H1 (cell line): ENCODE data around the gene CD164L2. TPM values are rescaled to one million over a fixed set of nuclear protein-coding genes. Genes with fewer than 3 reads are reported as not detected.

Experiments
- CTCF ChIA-PET: fragments of 300-600 bp; sonication (Branson Sonifier 250); formaldehyde crosslinking; loops from one replicate; lab custom pipeline; 2021; ENCODE audit not compliant: partially characterized antibody; lab: Charles Lee
- POLR2A ChIA-PET: fragments of 300-600 bp; sonication (Branson Sonifier 250); formaldehyde crosslinking; loops from one replicate; lab custom pipeline; 2021; ENCODE audit warnings: inconsistent platforms; ENCODE audit not compliant: partially characterized antibody; lab: Charles Lee
- DNase-seq, 2 experiments: peaks; one replicate each; pipeline versions ENCODE4 v3.0.0 to v3.0.0-alpha.2; 2010 to 2022; ENCODE audit warnings: low spot score in 2 of 2, low read depth in 1 of 2, mixed read lengths in 1 of 2
- FAIRE-seq: peaks from 2 replicates; lab custom pipeline; 2011; peaks lifted over from hg19 to GRCh38; lab: Jason Lieb, UNC
- H2AFZ ChIP-seq: 2 replicates; pipeline ENCODE4 v1.8.1; 2012; ENCODE audit warnings: low read length, inconsistent platforms
- H2AK5ac ChIP-seq: 2 replicates; pipeline ENCODE4 v1.6.1; 2013; ENCODE audit warnings: low read depth, low read length
- H2BK120ac ChIP-seq: replicated peaks from 2 replicates; pipeline ENCODE3; 2013; ENCODE audit warnings: low read depth, low read length, inconsistent platforms
- H2BK12ac ChIP-seq: 2 replicates; pipeline ENCODE4 v1.6.1; 2013; ENCODE audit warnings: low read depth, low read length
- H2BK15ac ChIP-seq: 2 replicates; pipeline ENCODE4 v1.6.1; 2013; ENCODE audit warnings: low read length
- H2BK20ac ChIP-seq: 2 replicates; pipeline ENCODE4 v1.6.1; 2013; ENCODE audit warnings: low read length
- H2BK5ac ChIP-seq: 2 replicates; pipeline ENCODE4 v1.6.1; 2013; ENCODE audit warnings: low read depth, low read length
- H3K14ac ChIP-seq: 2 replicates; pipeline ENCODE4 v1.6.1; 2013; ENCODE audit warnings: inconsistent platforms; ENCODE audit not compliant: insufficient read length
- H3K18ac ChIP-seq: 2 replicates; pipeline ENCODE4 v1.6.1; 2013; ENCODE audit warnings: low read length; ENCODE audit errors: extremely low read depth
- H3K23ac ChIP-seq: 2 replicates; pipeline ENCODE4 v1.6.1; 2013; ENCODE audit warnings: inconsistent platforms; ENCODE audit not compliant: insufficient read length
- H3K23me2 ChIP-seq: 2 replicates; pipeline ENCODE4 v1.6.1; 2013; ENCODE audit warnings: low read depth, low read length
- H3K27ac ChIP-seq: 2 replicates; pipeline ENCODE4 v1.6.1; 2011; ENCODE audit warnings: low read depth, low read length, inconsistent platforms
- H3K27me3 ChIP-seq, 4 experiments: replicated peaks in 1 of 4; 1 replicate in 1 of 4; 2 replicates in 3 of 4; pipeline versions ENCODE4 v1.6.1 to v1.8.1; 2011 to 2013; ENCODE audit warnings: low read length in 3 of 4, mild to moderate bottlenecking in 3 of 4, inconsistent platforms in 2 of 4, mixed read lengths in 2 of 4, moderate library complexity in 1 of 4; ENCODE audit not compliant: control insufficient read depth in 3 of 4, insufficient read depth in 3 of 4; ENCODE audit errors: extremely low read depth in 1 of 4
- H3K36me3 ChIP-seq, 4 experiments: 2 replicates each; pipeline versions ENCODE4 v1.6.1 to v1.8.1; 2011 to 2013; ENCODE audit warnings: mild to moderate bottlenecking in 4 of 4, low read length in 3 of 4, moderate library complexity in 2 of 4, control low read depth in 1 of 4, inconsistent platforms in 1 of 4; ENCODE audit not compliant: insufficient read depth in 4 of 4, control insufficient read depth in 2 of 4
- H3K4ac ChIP-seq: replicated peaks from 2 replicates; pipeline ENCODE3; 2013; ENCODE audit warnings: low read length, low read depth, mixed read lengths, inconsistent platforms; ENCODE audit not compliant: insufficient read length
- H3K4me1 ChIP-seq, 4 experiments: replicated peaks in 1 of 4; 1 replicate in 1 of 4; 2 replicates in 3 of 4; pipeline versions ENCODE4 v1.6.1 to v1.8.1; 2011 to 2013; ENCODE audit warnings: low read length in 3 of 4, inconsistent platforms in 2 of 4, mixed read lengths in 1 of 4; ENCODE audit not compliant: insufficient read depth in 4 of 4, control insufficient read depth in 3 of 4
- H3K4me2 ChIP-seq, 2 experiments: 2 replicates each; pipeline versions ENCODE4 v1.6.1 to v1.8.1; 2011 to 2013; ENCODE audit warnings: low read depth in 2 of 2, low read length in 2 of 2, control low read depth in 1 of 2, inconsistent platforms in 1 of 2, mild to moderate bottlenecking in 1 of 2; ENCODE audit not compliant: insufficient read depth in 1 of 2
- H3K4me3 ChIP-seq, 4 experiments: fragments of 200-600, 300-600 bp in 1 of 4; sonication (generic), shearing (Covaris generic), sonication (Bioruptor Twin) in 1 of 4; 2 replicates each; pipeline versions ENCODE4 v1.5.1 to v1.8.1; 2011 to 2016; ENCODE audit warnings: low read length in 4 of 4, low read depth in 3 of 4, control low read depth in 2 of 4, inconsistent platforms in 2 of 4, mild to moderate bottlenecking in 2 of 4, mixed read lengths in 1 of 4, moderate library complexity in 1 of 4; ENCODE audit not compliant: insufficient read depth in 2 of 4; ENCODE audit errors: extremely low read depth in 1 of 4
- H3K56ac ChIP-seq: replicated peaks from 2 replicates; pipeline ENCODE3; 2013; ENCODE audit warnings: low read depth, mild to moderate bottlenecking, mixed read lengths, low read length, inconsistent platforms; ENCODE audit not compliant: insufficient read length
- H3K79me1 ChIP-seq: 2 replicates; pipeline ENCODE4 v1.6.1; 2013; ENCODE audit warnings: low read depth, low read length, control low read depth
- H3K79me2 ChIP-seq, 2 experiments: 2 replicates each; pipeline versions ENCODE4 v1.6.1 to v1.8.1; 2012 to 2013; ENCODE audit warnings: low read length in 2 of 2, mild to moderate bottlenecking in 2 of 2, inconsistent platforms in 1 of 2; ENCODE audit not compliant: insufficient read depth in 2 of 2, control insufficient read depth in 1 of 2
- H3K9ac ChIP-seq, 4 experiments: replicated peaks in 1 of 4; 1 replicate in 1 of 4; 2 replicates in 3 of 4; pipeline versions ENCODE4 v1.6.1 to v1.8.1; 2011 to 2013; ENCODE audit warnings: low read depth in 3 of 4, low read length in 3 of 4, control low read depth in 2 of 4, mild to moderate bottlenecking in 2 of 4, moderate library complexity in 2 of 4, inconsistent platforms in 1 of 4; ENCODE audit errors: extremely low read depth in 1 of 4
- H3K9me3 ChIP-seq, 2 experiments: 2 replicates each; pipeline versions ENCODE4 v1.6.1 to v1.8.1; 2012 to 2013; ENCODE audit warnings: mild to moderate bottlenecking in 2 of 2, moderate library complexity in 2 of 2, control low read depth in 1 of 2, inconsistent platforms in 1 of 2, low read depth in 1 of 2, low read length in 1 of 2, mixed read lengths in 1 of 2; ENCODE audit not compliant: insufficient read depth in 2 of 2
- H4K20me1 ChIP-seq, 2 experiments: replicated peaks in 1 of 2; 2 replicates each; pipeline versions ENCODE3 to v1.8.1; 2011 to 2013; ENCODE audit warnings: inconsistent platforms in 2 of 2, low read length in 2 of 2, mild to moderate bottlenecking in 1 of 2; ENCODE audit not compliant: insufficient read depth in 2 of 2, control insufficient read depth in 1 of 2
- H4K5ac ChIP-seq: 2 replicates; pipeline ENCODE4 v1.6.1; 2013; ENCODE audit warnings: low read length, low read depth, mixed read lengths, inconsistent platforms; ENCODE audit not compliant: insufficient read length
- H4K8ac ChIP-seq: 2 replicates; pipeline ENCODE4 v1.8.0; 2013; ENCODE audit warnings: mild to moderate bottlenecking, moderate library complexity, low read length, inconsistent platforms; ENCODE audit not compliant: insufficient read depth; ENCODE audit errors: extremely low read depth
- H4K91ac ChIP-seq: replicated peaks from 2 replicates; pipeline ENCODE3; 2013; ENCODE audit warnings: low read length, mixed read lengths, inconsistent platforms; ENCODE audit not compliant: insufficient read length
- FOSL1 ChIP-seq: IDR thresholded peaks from 2 replicates; pipeline ENCODE4 v1.6.1; 2011; ENCODE audit warnings: mild to moderate bottlenecking, low read depth, low read length, moderate library complexity; ENCODE audit not compliant: insufficient read depth
- HDAC2 ChIP-seq, 2 experiments: fragments of 300-600 bp in 1 of 2; sonication (generic) in 1 of 2; IDR thresholded peaks; 2 replicates each; pipeline ENCODE4 v1.6.1; 2011 to 2012; ENCODE audit warnings: low read depth in 2 of 2, low read length in 2 of 2, mild to moderate bottlenecking in 2 of 2, moderate library complexity in 2 of 2, borderline replicate concordance in 1 of 2, inconsistent platforms in 1 of 2
- SP4 ChIP-seq: IDR thresholded peaks from 2 replicates; pipeline ENCODE4 v1.6.1; 2012; ENCODE audit warnings: low read length, inconsistent platforms
- WGBS, 2 experiments: shearing (Covaris generic) in 1 of 2; methylation state at CpG; one replicate each; pipeline versions ENCODE4 v1.1.6 to v1.1.7; 2013 to 2015; ENCODE audit warnings: low lambda C conversion rate in 2 of 2, mixed read lengths in 2 of 2, inconsistent platforms in 1 of 2, low coverage in 1 of 2, missing lambda C conversion rate in 1 of 2; ENCODE audit not compliant: insufficient replicate concordance in 2 of 2, insufficient coverage in 1 of 2, insufficient read length in 1 of 2; ENCODE audit errors: extremely low coverage in 1 of 2, missing lambda C conversion rate in 1 of 2; 5-methylcytosine and 5-hydroxymethylcytosine counted together
- polyA plus RNA-seq, 7 experiments: library from polyadenylated mRNA; depleted of rRNA in 3 of 7; stranded (reverse) in 5 of 7; unstranded in 2 of 7; fragments of >200 nt in 5 of 7; fragments of 200-250 nt in 2 of 7; gene quantifications; 1 replicate in 5 of 7; 2 replicates in 1 of 7; 4 replicates in 1 of 7; pipeline versions ENCODE4 v1.2.1 to v1.2.3, GENCODE V29; 2011 to 2013; ENCODE audit warnings: missing spikeins in 2 of 7, mixed read lengths in 2 of 7
- total RNA-seq: library from RNA; stranded (reverse); fragmentation: NEBNext Ultra II Directional; extraction: Animal tissue kit (Norgen Biotek cat#: 25700); gene quantifications from 2 replicates; pipeline ENCODE4 v1.2.1, GENCODE V29; 2021

The CD164L2 gene
- total and polyA plus RNA-seq, 2 of the 8 experiments (the other 6 are each of a cell fraction or from before 2014, with no cell fraction given): 3.3 TPM

DNA sequence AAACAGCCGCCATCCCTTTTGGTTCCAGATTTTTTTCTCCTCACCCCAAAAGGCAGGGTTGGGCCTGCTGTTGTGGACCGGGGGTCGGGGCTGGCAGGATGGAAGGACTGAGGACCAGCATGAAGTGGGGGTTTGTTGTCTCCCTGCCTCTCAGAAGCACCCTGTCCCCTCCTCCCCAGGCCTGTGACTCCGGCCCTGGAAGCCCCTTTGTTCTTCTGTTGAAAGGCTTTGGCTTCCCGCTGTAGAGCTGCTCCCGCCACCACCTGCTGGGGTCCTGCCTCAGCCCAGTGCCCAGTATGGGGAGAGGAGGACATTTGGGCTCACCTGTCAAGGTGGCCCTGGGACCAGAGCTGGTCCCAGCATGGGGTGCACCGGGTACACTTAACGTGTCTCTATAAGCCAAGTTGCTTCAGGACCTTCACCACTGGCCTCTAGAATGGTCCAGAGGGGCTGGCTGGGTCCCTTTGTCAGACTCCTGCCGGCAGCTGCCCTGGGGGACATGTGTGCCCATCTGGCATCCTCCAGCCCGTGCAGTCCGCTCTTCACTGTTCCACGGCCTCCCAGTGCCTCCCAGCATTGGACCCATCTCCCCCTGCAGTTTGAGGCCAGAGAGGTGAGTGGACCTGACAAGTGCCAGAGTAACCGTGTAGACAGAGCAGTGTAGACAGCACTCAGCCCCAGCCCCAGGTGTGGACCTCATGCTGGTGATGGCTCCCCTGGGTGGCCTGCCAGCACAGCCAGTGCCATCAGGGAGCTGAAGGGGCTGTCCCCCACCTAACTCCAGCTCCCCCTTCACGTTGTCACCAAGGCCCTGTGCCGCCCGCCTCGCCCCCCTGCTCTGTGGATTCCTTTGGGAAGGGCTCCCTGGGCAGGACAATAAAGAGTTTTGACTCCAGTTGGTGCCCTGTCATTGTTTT lies 47.4 kb downstream of the CD164L2 start:
- Histone ChIP-seq H4K91ac (no peak overlapping the region), H3K56ac (no peak overlapping the region), H3K4me1 (peaks cover 0 to 3% (median 1%) of the 10 kb centered on the region in 4 experiments; a peak in 1 of 7 replicates), H2BK5ac (no peak overlapping the region), H3K79me2 (no peaks in the 10 kb centered on the region), H3K23me2 (no peaks in the 10 kb centered on the region), H2BK20ac (no peak overlapping the region), H4K5ac (no peak overlapping the region), H3K79me1 (no peaks in the 10 kb centered on the region), H3K4me3 (no peak overlapping the region), H2BK120ac (no peak overlapping the region), H3K14ac (no peak overlapping the region), H4K20me1 (peaks cover 4 to 15% of the 10 kb centered on the region in 2 experiments), H2AK5ac (no peak overlapping the region), H3K36me3 (peaks cover 4 to 18% (median 11%) of the 10 kb centered on the region in 4 experiments; a peak in 7 of 8 replicates), H4K8ac (peak overlapping the region; percentile 8; the same call in 1 of the 2 replicates), H2AFZ (no peak overlapping the region), H3K9ac (no peak overlapping the region), H3K4ac (no peak overlapping the region), H3K27me3 (no peaks in the 10 kb centered on the region), H3K4me2 (no peak overlapping the region), H3K18ac (no peak overlapping the region), H2BK15ac (no peak overlapping the region), H2BK12ac (no peak overlapping the region), H3K9me3 (no peaks in the 10 kb centered on the region), H3K23ac (no peak overlapping the region), H3K27ac (no peak overlapping the region)
- DNase-seq: no peak
- WGBS, 2 experiments: 87% methylated on average over 17 of the region's 17 CpGs; no CpG with 5 or more reads in 1 of the 2 experiments
- ChIA-PET CTCF (interaction anchor here (0.7 to 17.0 kb wide), 17 partner anchors 8 to 271 kb away, joined by 3 to 321 read pairs (median 7); partner anchors contain the start of genes MAP3K6 and SYTL1), POLR2A (interaction anchor here (1.0 to 1.6 kb wide), 7 partner anchors 9 to 36 kb away, joined by 3 to 5 read pairs (median 3); no protein-coding TSS in a partner anchor)
- no peak for FAIRE-seq
- no peak for TF ChIP-seq SP4
- TF ChIP-seq FOSL1: no peak
- no peak for TF ChIP-seq HDAC2 (IDR thresholded peaks at IDR 0.05; ENCODE audit: borderline replicate concordance in 1 of 2, low read depth in 2 of 2, low read length in 2 of 2)
